Effector CD4-positive, alpha-beta T cell (primary cell): ENCODE measurements around the gene TULP4.
"Not testable (repeated sequence)": the region's sequence is repeated elsewhere in the genome, so short reads cannot be mapped to it uniquely, and the experiment has no call there.

Source experiments
- DNase-seq: peaks from one replicate; pipeline ENCODE4 v3.0.0-alpha.2; 2020

The TULP4 gene

DNA sequence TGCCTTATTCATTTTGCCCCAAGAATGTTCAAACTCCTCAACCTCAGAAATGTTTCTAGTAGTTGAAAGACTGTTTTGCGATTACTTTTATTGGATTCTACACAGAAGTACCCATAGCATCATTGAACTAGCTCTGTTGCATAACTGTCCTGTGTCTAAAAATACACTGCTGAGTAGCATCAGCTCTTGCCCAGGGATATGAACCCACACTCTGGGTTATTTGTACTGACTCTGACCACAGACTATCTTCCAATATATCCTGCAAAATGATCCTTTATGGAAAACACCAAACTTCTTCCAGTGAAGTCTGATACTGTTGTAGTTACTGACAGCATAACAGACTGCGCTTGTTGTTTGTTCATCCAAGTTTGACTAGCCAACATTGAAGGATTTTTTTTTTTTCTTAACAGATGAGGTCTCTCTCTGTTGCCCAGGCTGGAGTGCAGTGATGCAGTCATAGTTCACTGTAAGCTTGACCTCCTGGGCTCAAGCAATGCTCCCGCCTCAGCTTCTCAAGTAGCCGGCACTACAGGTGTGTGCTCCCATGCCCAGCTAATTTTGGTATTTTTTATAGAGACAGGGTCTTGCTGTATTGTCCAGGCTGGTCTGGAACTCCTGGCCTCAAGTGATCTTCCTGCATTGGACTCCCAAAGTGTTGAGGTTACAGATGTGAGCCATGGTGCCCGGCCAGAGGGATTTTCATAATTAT is 49.9 kb downstream of the TULP4 start:
- DNase-seq: no peak

DNA sequence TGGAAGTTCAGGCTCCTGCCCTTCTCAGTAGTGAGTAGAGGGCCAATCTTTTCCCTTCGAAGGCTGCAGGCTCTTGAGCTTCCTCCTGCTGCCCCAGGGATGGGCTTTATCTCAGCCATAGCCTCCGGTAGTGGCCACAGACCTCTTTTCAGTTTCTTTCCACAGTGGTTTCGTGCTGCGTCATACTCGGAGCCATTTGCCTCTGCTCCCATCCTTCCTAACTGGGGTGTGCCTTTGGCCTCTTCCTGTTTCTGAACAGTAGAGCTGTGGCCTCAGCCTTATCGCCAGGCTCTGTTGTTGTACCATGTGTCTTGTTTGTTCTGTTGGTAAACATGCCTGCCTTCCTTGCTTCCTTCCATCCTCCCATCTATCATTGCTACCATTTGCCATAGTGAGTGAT is 54.1 kb downstream of the TULP4 start:
- no peak for DNase-seq

DNA sequence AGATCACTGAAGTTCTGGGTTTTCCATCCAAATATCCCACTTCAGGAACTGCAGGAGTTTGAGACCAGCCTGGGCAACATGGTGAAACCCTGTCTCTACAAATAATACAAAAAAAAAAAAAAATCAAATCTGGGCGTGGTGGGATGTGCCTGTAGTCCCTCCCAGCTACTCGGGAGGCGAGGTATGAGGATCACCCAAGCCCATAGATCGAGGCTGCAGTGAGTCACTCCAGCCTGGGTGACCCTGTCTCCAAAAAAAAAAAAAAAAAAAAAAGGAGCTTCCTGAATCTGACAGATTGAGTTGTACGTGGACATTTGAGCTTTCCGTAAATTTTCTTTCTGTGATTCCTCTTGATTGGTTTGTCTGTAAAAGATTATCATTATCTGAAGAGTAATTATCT is 55.6 kb downstream of the TULP4 start:
- DNase-seq: no peak

DNA sequence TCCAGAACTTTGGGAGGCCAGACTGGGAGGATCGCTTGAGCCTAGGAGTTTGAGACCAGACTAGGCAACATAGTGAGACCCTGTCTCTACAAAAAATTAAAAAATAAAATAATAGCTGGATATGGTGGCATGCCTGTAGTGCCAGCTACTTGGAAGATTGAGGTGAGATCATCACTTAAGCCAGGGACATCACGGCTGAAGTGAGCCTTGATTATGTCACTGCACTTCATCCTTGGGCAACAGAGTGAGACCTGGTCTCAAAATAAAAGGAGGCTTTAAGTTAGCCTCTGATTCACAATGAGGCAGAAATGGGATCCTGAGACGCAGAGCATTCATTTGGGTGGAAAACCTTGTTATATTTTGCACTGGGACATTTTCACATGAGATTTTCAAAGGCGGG is 57.0 kb downstream of the TULP4 start:
- no peak for DNase-seq

DNA sequence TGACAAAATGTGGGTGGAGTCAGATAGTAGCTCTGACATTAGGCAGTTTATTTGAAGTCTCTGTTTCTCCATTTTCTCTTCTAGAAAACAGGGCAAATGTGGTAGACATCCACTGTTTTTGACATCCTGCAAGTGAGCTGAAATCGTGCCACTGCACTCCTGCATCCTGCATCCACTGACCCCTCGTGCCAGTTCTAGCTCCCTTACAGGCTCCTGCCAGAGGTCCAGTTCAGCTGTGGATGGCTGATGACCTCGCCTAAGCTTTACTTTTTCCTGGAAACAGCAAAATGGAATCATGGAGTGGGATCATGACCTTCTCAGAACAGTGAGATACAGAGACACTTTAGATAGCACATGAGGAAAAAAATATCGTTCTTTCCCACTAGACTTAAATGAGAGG is 58.5 kb downstream of the TULP4 start:
- DNase-seq: no peak

DNA sequence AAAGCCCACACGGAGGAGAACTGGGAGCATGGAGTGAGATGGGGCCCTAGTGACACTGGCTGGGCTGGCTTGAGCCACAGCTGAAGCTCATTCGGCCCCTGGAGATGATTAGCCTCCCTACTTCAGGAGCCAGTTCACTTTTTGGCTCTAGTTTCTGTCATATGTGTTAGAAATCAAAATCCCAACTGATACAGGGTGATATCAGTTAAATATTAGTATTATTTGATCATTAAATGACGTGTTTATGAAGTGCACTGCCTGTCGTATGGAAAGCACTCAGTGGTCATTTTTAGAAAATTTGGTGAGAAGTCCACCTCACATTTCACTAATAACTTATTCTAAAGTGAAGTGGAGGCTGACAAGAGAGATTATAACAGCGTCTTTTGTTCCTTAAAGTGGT is 59.0 kb downstream of the TULP4 start:
- DNase-seq: no peak

DNA sequence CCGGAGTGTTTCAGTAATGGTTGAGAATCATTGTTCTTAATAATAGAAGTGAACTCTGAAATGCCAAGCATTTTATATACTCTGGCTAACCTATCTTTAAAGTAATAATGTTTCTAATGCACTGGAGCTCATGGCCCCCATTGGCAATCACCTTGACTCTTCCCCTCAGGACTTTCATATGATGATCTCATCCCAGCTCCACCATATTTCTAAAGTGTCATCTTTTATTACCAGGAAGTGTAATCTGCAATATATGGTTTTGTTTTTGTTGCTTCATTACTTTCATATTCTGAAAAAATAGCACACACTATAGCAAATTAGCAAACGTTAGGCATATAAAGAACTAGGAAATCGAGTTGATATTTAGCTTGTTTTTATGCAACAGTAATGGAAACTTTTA is 60.3 kb downstream of the TULP4 start:
- no peak for DNase-seq

DNA sequence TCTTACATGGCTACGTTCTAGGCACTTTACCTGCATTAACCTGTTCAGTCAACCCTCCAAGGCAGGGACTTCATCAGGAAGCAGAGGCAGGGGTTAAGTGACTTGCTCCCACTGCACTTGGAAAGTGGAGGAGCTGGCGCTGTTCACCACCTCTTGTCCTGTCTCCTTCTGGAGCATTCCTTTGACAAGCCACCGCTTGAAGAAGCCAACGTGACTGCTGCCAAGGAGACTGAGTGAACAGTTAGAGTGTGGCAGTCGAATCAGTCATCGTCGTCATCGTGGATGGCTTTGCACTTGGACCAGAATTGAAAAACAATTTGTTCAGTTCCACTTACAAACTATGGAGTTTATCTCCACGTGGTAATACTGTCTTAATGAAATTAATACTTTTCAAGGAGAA is 60.9 kb downstream of the TULP4 start:
- no peak for DNase-seq

DNA sequence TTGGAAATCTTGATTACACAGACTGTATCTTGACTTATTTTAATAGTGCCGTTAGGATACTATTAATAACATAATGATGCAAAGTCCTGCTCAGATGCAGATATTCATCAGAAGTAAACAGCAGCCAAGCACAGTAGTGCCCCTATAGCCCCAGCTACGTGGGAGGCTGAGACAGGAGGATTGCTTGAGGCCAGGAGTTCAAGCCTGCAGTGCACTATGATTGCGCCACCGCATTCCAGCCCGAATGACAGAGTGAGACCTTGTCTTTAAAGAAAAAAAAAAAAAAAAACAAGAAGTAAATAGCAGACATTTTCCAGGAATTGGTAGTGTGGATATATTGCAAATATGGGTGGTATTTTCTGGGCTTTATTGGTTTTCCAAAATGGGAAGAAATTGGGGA is 61.8 kb downstream of the TULP4 start:
- no peak for DNase-seq

DNA sequence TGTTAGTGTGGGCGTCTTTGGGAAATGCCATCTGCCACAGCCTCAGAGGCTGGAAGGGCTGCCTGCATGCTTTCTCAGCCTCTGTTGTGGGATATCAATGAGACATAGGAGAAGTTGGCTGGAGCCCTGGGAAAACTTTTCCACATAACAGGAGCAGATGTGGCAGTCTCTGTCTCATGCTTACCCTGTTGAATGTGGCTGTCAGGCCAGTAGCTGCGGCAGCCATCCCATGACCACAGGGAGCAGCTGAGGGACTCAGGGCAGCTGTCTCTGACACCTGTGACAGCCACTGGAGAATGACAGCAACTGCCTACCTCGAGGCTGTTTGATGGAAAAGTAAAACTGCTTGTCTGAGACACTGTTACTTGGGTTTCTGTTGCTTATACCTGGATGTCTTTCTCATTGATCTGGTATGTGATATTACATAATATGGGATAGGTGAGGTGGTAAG is 64.4 kb downstream of the TULP4 start:
- DNase-seq: no peak

DNA sequence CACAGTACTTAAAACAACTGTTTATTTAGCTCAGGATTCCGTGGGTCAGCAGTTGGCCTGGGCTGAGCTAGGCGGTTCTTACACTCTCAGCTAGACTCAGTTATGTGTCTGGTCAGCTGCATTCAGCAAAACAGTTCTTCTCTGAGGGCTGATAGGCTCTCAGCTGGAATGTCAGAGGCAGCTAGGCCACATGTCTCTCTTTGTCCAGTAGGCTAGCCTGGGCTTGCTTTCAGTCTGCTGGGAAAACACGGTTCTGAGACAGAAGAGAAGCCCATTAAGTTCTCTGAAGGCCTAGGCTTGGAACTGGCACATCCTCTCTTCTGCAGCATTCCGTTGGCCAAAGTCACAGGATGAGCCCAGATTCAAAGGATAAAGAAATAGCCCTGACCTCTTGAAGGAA is 65.6 kb downstream of the TULP4 start:
- DNase-seq: no peak

DNA sequence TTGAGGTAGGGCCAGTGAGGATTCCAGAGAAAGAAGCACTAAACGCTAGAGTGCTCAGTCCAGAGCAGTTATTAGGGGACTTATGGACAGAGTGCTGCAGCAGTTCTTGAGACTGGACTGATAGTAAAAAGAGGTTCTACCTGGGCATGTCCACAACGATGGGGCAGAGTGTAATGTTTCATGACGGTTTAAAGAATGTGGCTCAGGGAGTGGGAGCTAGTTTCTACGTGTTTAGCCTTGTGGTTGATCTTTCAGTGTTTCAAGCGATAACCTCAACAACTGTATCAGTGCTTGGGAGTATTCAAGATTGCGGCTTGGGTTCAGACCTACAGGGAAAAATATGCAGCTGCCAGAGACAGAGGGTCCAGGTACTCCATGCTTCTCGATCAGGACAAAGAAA is 67.1 kb downstream of the TULP4 start:
- no peak for DNase-seq

DNA sequence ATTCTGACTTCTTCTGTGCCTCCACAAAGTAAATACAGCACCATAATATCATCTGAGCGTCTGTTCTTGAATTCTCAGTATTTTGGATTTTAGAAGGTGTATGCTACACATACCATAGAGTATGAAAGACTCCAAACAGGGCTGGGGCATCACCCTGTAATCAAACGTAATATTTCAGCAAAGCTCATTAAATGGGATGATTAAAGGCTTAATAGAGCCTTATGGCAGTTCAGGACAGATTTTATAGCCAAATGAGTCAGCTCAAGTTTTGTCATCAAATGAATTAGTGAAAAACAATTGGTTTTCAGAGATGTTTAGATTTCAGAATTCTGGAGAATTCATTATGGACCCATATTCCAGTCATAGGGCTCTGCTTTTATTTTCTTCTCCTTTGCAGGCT is 68.9 kb downstream of the TULP4 start:
- DNase-seq: no peak

DNA sequence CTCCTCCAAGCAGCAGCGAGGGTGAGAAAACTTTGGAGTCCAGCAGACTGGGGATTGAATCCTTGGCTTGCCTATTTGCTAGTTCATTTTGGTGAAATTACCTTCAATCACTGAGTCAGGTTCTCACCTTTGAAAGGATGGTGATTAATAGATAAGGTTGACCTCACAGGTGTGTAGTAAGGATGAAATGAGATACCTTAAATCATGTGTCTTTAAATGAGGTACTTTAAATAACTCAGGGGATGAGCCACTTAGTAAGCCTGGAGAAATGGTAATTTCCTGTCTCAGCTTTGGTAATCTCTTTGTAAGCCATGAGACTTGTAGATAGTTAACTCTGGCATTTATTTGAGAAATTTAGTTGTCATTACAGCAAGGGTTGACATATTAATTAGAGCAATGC is 70.2 kb downstream of the TULP4 start:
- DNase-seq: no peak

DNA sequence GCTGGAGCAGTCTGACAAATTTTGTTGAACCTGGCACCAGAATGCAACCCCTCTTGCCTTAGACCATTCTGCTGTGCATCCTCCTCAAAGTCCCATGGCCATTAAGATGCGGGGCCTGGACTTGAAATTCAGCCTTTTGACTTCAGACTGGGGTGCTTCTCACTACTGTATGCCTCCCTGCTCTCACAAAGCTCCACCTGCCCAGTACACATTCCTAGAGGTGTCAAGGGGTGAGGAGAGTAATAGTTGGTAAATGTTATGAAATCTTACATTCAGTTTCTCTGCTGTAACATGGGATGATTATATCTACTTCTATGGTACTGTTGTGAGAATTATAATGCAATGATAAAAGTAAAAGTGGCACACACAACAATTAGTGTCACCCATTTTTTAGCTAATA is 70.8 kb downstream of the TULP4 start:
- no peak for DNase-seq

DNA sequence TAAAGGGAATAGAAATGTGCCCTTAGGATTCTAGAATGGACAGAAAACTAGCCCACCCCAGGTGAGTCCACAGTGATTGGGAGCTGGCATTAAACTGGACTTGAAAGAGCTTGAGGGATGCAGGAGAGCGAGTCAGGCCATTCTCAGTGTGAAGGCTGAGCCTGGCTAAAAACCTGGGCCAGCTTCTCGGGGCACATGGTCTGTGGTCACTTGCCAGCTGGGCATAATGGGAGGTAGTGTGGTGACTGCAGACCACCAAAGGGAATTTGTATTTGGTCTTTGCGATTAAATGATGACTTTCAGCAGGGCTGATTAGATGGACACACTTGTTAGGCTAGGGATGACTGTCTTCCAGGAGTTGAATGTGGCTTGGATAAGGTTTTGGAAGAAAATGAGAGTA is 71.3 kb downstream of the TULP4 start:
- DNase-seq: no peak

DNA sequence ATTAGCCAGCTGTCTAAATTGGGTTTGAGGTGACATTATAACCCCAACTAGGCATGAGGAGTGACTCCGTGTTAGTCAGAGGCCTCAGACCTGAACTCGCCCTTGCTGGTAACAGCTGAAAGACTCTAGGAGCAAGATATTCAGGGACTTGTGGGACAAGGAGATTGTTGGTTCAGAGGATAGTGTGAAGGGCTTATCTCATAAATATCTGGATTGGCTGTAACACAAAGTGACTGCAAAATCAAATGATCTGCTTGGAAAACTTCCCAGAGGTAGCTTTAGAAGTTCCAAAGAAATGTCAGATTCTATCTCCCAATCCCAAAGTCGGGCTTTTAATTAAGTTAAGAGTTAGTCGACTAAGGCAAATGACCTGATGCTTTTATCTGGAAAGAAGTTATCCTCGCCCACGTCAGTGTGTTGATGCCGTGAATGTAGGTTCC is 72.4 kb downstream of the TULP4 start:
- DNase-seq: no peak

DNA sequence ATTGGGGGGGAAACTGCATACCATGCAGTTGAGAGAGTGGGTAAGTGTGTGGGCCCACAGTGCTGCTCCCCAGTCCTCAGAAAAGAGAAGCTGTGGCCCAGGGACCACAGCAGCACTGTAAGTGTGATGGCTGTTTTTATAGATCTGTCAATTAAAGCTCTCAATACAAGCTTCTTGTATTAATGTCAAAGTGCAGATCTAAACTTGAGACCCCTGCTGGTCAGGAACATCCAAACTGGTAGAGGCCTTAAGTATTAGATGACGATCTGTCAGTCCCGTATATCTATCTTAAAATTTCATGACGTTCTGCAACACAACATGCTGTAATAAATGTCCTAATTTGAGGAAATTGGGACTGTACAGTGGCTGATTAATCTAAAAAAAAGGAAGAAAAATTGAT is 74.8 kb downstream of the TULP4 start:
- DNase-seq: no peak

DNA sequence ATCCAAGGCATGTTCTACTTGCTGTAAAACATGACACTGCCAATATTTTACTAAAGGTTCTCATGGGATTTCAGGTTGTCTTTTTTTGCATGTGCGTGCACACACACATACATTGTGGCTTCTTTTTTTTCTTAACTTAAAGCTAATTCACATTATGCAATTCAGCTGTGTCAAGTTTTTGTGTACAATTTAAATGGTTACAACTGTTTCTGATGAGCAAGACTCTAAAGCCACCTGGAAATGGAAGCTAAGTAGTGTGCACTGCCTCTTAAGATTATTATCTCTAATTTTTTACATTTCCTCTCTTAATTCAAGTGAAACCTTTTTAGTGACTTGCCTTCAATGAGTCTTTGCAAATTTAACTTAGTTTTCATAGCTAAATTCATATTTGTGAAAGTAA is 75.3 kb downstream of the TULP4 start:
- DNase-seq: no peak

DNA sequence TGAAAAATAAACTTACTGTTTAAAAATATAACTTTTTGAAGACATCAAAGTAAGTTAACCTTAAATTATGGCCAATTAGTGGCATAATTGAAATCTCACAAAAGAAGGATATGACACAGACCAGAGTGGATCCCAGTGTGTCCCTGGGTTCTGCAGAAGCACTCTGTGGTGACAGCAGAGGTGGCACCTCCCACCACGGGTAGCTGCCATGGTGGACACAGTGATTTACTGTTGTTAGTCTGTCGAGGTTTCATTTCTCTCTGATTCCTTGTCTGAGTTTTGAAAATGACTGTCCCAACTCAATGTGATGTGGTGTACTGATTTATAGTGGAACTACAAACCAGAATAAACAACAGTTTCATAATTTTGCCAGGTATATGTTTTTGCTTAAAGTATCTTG is 76.5 kb downstream of the TULP4 start:
- DNase-seq: no peak

DNA sequence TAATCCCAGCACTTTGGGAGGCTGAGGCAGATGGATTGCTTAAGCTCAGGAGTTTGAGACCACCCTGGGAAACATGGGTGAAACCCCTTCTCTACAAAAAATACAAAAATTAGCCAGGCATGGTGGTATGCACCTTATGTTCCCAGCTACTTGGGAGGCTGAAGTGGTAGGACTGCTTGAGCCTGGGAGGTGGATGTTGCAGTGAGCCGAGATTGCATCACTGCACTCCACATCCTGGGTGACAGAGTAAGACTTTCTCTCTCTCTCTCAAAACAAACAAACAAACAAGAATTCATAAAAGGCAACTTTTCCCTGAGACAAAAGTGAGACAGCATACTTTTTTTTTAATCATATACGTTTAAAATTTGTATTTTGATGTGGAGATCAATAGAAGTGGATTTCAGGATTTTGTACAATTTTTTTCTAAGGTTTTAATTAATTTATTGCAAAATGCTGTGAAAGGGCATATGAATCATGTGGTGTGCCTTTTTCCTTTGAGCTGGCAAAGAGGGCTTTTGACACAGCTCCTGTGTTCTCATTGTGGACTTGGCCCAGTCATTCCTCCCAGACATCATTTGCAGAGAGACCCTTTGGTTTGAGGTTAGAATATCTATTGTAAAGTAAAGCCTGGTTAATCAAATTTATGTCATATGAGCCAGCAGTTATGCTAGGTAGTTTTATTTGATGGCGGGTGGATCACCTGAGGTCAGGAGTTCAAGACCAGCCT is 77.1 kb downstream of the TULP4 start:
- DNase-seq: no peak

DNA sequence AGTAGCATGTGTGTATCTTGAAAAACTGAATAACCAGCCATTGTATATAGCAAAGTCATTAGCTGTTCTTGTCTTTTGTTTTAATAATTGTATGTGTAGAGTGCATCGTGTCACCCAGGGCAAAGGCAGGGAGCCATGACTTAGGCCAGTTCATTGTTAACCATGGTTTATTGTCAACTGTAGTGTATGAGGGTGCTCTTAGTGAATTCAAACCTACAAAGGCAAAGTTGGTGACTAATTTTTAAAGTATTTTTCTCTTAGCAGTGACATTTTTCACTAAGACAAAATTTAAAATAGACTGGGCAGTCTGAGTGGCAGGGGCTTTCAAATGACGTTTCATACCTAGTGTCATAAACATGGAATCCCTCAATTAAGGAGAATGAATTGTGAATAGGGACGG is 79.0 kb downstream of the TULP4 start:
- no peak for DNase-seq

DNA sequence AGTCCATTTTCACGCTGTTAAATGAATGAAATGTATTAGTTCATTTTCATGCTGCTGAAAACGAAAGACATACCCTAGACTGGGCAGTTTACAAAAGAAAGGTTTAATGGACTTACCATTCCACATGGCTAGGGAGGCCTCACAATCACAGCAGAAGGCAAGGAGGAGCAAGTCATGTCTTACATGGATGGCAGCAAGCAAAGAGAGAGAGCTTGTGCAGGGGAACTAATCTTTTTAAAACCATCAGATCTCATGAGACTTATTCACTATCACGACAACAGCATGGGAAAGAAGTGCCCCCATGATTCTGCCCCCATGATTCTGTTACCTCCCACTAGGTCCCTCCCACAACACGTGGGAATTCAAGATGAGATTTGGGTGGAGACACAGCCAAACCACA is 79.7 kb downstream of the TULP4 start:
- DNase-seq: not testable (repeated sequence)

DNA sequence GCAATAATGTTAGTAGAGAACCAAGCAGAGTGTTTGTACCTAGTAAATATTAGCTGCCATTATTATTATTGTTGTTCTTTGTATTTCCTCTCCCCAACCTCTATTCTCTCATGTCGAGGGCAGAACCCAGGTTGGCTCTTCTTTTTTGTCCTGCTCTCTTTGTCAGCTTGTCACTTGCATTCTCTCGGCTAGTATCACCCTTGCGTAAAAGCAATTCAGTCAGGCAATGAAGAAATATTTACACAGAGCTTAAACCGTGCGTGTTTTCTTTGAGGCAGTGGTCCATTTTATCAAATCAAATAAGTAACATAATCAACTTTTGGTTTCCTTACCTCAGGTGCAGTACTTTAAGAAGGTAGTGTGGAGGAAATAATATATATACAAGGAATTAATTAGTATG is 83.9 kb downstream of the TULP4 start:
- no peak for DNase-seq

DNA sequence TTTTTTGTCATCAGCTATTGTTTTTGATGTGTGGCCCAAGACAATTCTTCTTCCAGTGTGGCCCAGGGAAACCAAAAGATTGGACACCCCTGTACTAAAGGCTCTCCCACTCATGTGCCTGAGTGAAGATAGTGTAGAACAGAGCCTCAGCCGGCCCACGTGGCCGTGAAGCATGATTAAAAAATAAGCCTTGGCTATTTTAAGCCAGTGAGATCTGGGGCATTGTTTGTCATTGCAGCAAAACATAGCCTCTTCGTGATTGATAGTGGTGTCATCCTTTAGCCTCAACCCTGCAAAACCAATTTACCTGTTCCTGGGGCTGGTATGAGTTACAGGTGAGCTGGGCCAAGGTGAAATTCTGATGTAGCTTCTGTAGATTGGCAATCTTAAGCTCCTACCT is 85.3 kb downstream of the TULP4 start:
- DNase-seq: no peak
